NT2/D1 (cell line): ENCODE data around the gene ERBB2.

Experiments
- DNase-seq: peaks from one replicate; pipeline ENCODE4 v3.0.0-alpha.2; 2011; ENCODE audit warnings: low read depth, low spot score
- H3K27me3 ChIP-seq: 2 replicates; pipeline ENCODE4 v1.6.0; 2011; ENCODE audit warnings: mild to moderate bottlenecking; ENCODE audit not compliant: insufficient read length, insufficient read depth
- H3K36me3 ChIP-seq: 2 replicates; pipeline ENCODE4 v1.6.1; 2011; ENCODE audit warnings: mild to moderate bottlenecking, low read length, mixed read lengths; ENCODE audit not compliant: insufficient read depth, insufficient read length
- H3K4me1 ChIP-seq: 2 replicates; pipeline ENCODE4 v1.5.1; 2011; ENCODE audit not compliant: insufficient read depth, insufficient read length
- H3K4me3 ChIP-seq: 2 replicates; pipeline ENCODE4 v1.5.1; 2011; ENCODE audit warnings: low read depth; ENCODE audit not compliant: insufficient read length
- H3K9ac ChIP-seq: 2 replicates; pipeline ENCODE4 v1.6.0; 2011; ENCODE audit warnings: low read depth; ENCODE audit not compliant: insufficient read length
- H3K9me3 ChIP-seq: 2 replicates; pipeline ENCODE4 v1.5.1; 2011; ENCODE audit warnings: mild to moderate bottlenecking, low read length; ENCODE audit not compliant: insufficient read depth
- SUZ12 ChIP-seq: IDR thresholded peaks from 2 replicates; pipeline ENCODE4 v1.6.1; 2011; ENCODE audit not compliant: insufficient read length, insufficient read depth; ENCODE audit errors: extremely low read depth
- YY1 ChIP-seq: IDR thresholded peaks from 2 replicates; pipeline ENCODE4 v1.6.1; 2011; ENCODE audit not compliant: insufficient read length, insufficient read depth
- ZNF274 ChIP-seq: IDR thresholded peaks from 2 replicates; pipeline ENCODE4 v1.6.1; 2011; ENCODE audit warnings: mild to moderate bottlenecking, low read depth, low read length

ERBB2 gene

DNA sequence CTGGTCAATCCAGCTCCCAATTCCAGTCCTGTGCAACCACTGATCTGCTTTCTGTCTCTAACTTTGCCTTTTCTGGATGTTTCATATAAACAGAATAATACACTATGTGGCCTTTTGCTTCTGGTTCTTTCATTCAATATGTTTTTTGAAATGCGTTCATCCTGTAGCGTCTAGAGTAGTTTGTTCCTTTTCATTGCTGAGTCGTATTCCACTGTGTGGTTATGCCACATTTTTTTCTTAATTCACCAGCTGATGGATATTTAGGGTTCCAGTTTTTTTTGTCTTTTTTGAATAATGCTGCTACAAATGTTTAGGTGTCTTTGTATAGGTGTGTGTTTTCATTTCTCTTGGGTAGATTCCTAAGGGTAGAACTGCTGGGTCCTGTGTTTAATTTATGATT lies 32.7 kb downstream of the ERBB2 start:
- DNase-seq, result no peak
- Histone ChIP-seq H3K4me1 (peaks cover 3% of the 10 kb centered on the region), H3K36me3 (peaks cover 20% of the 10 kb centered on the region), H3K9ac (no peak overlapping the region), H3K9me3 (no peaks in the 10 kb centered on the region), H3K4me3 (no peak overlapping the region), H3K27me3 (peaks cover 3% of the 10 kb centered on the region)
- TF ChIP-seq ZNF274 (no peak), YY1 (no peak), SUZ12 (no peak)

DNA sequence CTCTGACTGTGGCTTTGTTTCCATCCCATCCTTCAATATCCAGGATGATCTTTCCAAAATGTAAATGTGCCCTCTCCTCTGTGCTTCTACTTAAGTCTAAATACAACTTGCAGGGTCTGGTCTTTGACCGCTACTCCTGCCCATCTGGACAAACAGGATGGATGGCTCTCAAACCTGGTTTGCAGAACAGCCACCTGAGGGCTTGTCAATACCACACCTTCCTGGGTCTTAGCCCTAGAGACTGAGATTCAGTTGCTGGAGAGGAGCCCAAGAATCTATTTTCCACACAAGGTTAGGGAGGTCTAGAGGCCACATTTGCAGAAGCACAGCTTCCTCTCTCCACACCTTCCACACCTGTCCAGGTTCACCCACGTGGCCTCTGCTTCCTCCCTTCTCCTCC lies 36.0 kb downstream of the ERBB2 start:
- H3K9me3 ChIP-seq, result no peaks in the 10 kb centered on the region
- H3K4me3 ChIP-seq, result no peak overlapping the region
- TF ChIP-seq SUZ12, result no peak
- no peak for TF ChIP-seq YY1
- no peak for TF ChIP-seq ZNF274
- no peak overlapping the region for H3K9ac ChIP-seq
- peaks cover 7% of the 10 kb centered on the region for H3K4me1 ChIP-seq
- H3K36me3 ChIP-seq, result no peaks in the 10 kb centered on the region
- no peak for DNase-seq
- peaks cover 16% of the 10 kb centered on the region for H3K27me3 ChIP-seq

GRCh38 chr17:39736319-39737165 lies 36.7 kb downstream of the ERBB2 start:
- DNase-seq, result no peak
- H3K4me1 ChIP-seq, result peaks cover 13% of the 10 kb centered on the region
- no peak for TF ChIP-seq YY1
- no peak for TF ChIP-seq SUZ12
- TF ChIP-seq ZNF274, result no peak
- H3K9ac ChIP-seq, result no peak overlapping the region
- H3K9me3 ChIP-seq, result no peaks in the 10 kb centered on the region
- H3K4me3 ChIP-seq, result no peak overlapping the region
- H3K36me3 ChIP-seq, result no peaks in the 10 kb centered on the region
- H3K27me3 ChIP-seq, result peaks cover 16% of the 10 kb centered on the region

- peak overlapping the region; percentile 53 for H3K4me3 ChIP-seq
Observed at GRCh38 chr17:39737206-39737759, 37.4 kb downstream of the ERBB2 start.

GRCh38 chr17:39737760-39738567 lies 38.1 kb downstream of the ERBB2 start, which contains the start of gene GRB7:
GRB7 (plus strand) TSS chr17:39737938; CDS start chr17:39742302, 4,364 bp downstream.
- Histone ChIP-seq H3K9me3 (no peaks in the 10 kb centered on the region), H3K9ac (peak within 1 kb of the TSS; percentile 68), H3K36me3 (no peaks in the 10 kb centered on the region), H3K4me1 (peaks cover 20% of the 10 kb centered on the region), H3K27me3 (peaks cover 16% of the 10 kb centered on the region), H3K4me3 (peak within 1 kb of the TSS; percentile 53)
- DNase-seq, result no peak
- no peak for TF ChIP-seq SUZ12
- no peak for TF ChIP-seq YY1
- no peak for TF ChIP-seq ZNF274

More at GRCh38 chr17:39737206-39737759, 37.4 kb downstream of the ERBB2 start:
- Histone ChIP-seq H3K4me1 (peaks cover 17% of the 10 kb centered on the region), H3K36me3 (no peaks in the 10 kb centered on the region), H3K9me3 (no peaks in the 10 kb centered on the region), H3K27me3 (peaks cover 16% of the 10 kb centered on the region), H3K9ac (no peak overlapping the region)
- TF ChIP-seq ZNF274 (no peak), SUZ12 (no peak)
- no peak for DNase-seq

GRCh38 chr17:39738568-39738901 lies 38.7 kb downstream of the ERBB2 start:
- peaks cover 16% of the 10 kb centered on the region for H3K27me3 ChIP-seq
- TF ChIP-seq YY1, result no peak
- TF ChIP-seq SUZ12, result no peak
- no peak for TF ChIP-seq ZNF274
- H3K4me3 ChIP-seq, result peak overlapping the region; percentile 53

DNA sequence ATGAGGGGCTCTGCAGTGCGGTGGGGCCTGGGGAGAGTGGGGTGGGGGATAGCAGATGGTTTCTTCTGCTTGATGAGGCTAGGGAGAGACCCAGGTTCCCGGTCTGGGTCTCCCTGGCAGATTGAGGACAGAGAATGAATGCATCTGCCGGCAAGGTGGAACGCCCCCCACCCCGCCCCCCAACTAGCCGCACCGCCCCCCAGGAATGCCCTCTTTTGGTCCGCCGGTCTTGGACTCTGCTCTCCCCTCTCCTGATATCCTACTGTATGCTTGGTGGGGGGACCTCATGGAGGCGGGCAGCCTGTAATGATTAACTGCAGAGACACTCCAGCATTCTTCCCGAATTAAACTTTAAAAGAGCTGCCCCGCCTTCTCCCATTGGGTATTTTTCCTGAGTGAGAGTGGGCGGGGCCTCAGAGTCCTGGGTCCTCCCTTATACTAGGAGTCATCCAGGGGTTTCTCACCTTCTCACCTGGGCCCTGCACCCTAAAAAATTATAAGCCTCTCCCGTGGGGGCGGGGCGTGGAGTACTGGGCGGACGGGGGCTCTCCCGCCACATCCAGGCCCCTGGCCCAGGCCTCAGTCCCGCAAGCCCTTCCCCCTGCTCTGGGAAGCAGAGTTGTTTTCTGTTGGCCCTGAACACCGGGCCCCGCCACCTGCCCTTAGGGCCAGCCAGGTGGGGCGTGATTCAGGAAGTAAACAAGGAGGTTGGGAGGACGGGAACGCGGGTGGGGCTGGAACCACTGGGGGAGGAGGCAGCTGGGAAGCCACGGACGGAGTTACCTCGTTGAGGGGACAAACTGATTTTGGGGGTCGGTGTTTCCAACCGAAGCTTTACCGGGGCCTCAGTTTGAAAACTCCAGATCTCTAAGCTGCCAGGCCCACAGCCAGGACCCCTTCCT lies 39.4 kb downstream of the ERBB2 start:
- peaks cover 20% of the 10 kb centered on the region for H3K4me1 ChIP-seq
- no peaks in the 10 kb centered on the region for H3K36me3 ChIP-seq
- no peak for DNase-seq
- no peaks in the 10 kb centered on the region for H3K9me3 ChIP-seq
- peak overlapping the region; percentile 53 for H3K4me3 ChIP-seq
- TF ChIP-seq ZNF274 (no peak), SUZ12 (no peak), YY1 (no peak)
- peak overlapping the region; percentile 78 for H3K9ac ChIP-seq
- H3K27me3 ChIP-seq, result peaks cover 16% of the 10 kb centered on the region

More at GRCh38 chr17:39738568-39738901, 38.7 kb downstream of the ERBB2 start:
- Histone ChIP-seq H3K36me3 (no peaks in the 10 kb centered on the region), H3K9me3 (no peaks in the 10 kb centered on the region), H3K9ac (peak overlapping the region; percentile 68), H3K4me1 (peaks cover 20% of the 10 kb centered on the region)
- no peak for DNase-seq
